Prostate gland (tissue), 2 donors: ENCODE measurements around the gene LRRC23. TPM values are rescaled to one million over a fixed set of nuclear protein-coding genes. Genes with fewer than 3 reads are reported as not detected.

Experiments used
- DNase-seq: peaks from one replicate; pipeline ENCODE4 v3.0.0-alpha.2; 2019; ENCODE audit warnings: low spot score
- H3K27ac ChIP-seq, 2 donors: fragments of 200-600 bp; sonication (generic); 2 replicates each; pipeline ENCODE4 v1.5.1; 2017 to 2019
- H3K27me3 ChIP-seq: fragments of 200-600 bp; sonication (generic); replicated peaks from 2 replicates; pipeline ENCODE4 v1.5.1; 2019; ENCODE audit not compliant: insufficient read depth
- H3K36me3 ChIP-seq, 2 donors: fragments of 200-600 bp; sonication (generic); 1 replicate in 1 of 2; 2 replicates in 1 of 2; pipeline versions ENCODE4 v1.5.1 to v1.8.1; 2017 to 2019
- H3K4me1 ChIP-seq: fragments of 200-600 bp; sonication (generic); replicated peaks from 2 replicates; pipeline ENCODE4 v1.5.1; 2019
- H3K4me3 ChIP-seq, 2 donors: fragments of 200-600 bp; sonication (generic); 2 replicates each; pipeline ENCODE4 v1.5.1; 2017 to 2019
- H3K9me3 ChIP-seq: fragments of 200-600 bp; sonication (generic); 2 replicates; pipeline ENCODE4 v1.5.1; 2017
- CTCF ChIP-seq, 4 experiments: fragments of 200-600 bp in 2 of 4; fragments of 450-650 bp in 2 of 4; sonication (generic) in 2 of 4; IDR thresholded peaks; 1 replicate in 3 of 4; 2 replicates in 1 of 4; pipeline ENCODE4 v1.5.1; 2016 to 2019; ENCODE audit warnings: antibody characterized with exemption in 4 of 4, mild to moderate bottlenecking in 2 of 4, moderate library complexity in 2 of 4
- POLR2A ChIP-seq: fragments of 450-650 bp; IDR thresholded peaks from one replicate; pipeline ENCODE4 v1.6.1; 2016; ENCODE audit warnings: antibody characterized with exemption, mild to moderate bottlenecking
- POLR2AphosphoS5 ChIP-seq: sonication (generic); formaldehyde crosslinking; IDR thresholded peaks from one replicate; pipeline ENCODE4 v1.6.1; 2017; ENCODE audit warnings: antibody characterized with exemption
- WGBS: methylation state at CpG from one replicate; pipeline ENCODE4 v1.1.5; 2018; 5-methylcytosine and 5-hydroxymethylcytosine counted together
- intact Hi-C: fragments of 100-400 bp; cut with DNase I; formaldehyde crosslinking; loops from one replicate; pipeline ENCODE4 v1.14.2; 2022
- total RNA-seq, 2 donors: library from RNA; depleted of rRNA; stranded (reverse); fragments of >200 nt; gene quantifications; one replicate each; pipeline ENCODE4 v1.1.0, GENCODE V29; 2016

The LRRC23 gene
- total RNA-seq, 2 donors from 2014 or later, result 15.9 to 25.3 TPM

GRCh38 chr12:6958609-6959057 lies 54.0 kb downstream of the LRRC23 start:
- no peaks in the 10 kb centered on the region for H3K36me3 ChIP-seq
- peaks cover 6% of the 10 kb centered on the region for H3K4me1 ChIP-seq
- intact Hi-C loops, result no loop called here
- no peak for DNase-seq
- WGBS, result 84% methylated on average over 10 of the region's 10 CpGs
- H3K9me3 ChIP-seq, result no peaks in the 10 kb centered on the region
- no peak for TF ChIP-seq POLR2A
- TF ChIP-seq POLR2AphosphoS5, result no peak
- TF ChIP-seq CTCF (IDR thresholded peaks at IDR 0.05), result no peak
- H3K27me3 ChIP-seq, result no peaks in the 10 kb centered on the region
- H3K27ac ChIP-seq, result peak overlapping the region in 1 of 2 donors; percentile 26
- H3K4me3 ChIP-seq, result no peak overlapping the region

GRCh38 chr12:6959058-6959804 lies 54.6 kb downstream of the LRRC23 start:
- Histone ChIP-seq H3K27me3 (no peaks in the 10 kb centered on the region), H3K36me3 (no peaks in the 10 kb centered on the region), H3K9me3 (no peaks in the 10 kb centered on the region), H3K27ac (peak overlapping the region in 1 of 2 donors; percentile 26), H3K4me3 (no peak overlapping the region), H3K4me1 (peaks cover 6% of the 10 kb centered on the region)
- 72% methylated on average over 23 of the region's 24 CpGs for WGBS
- DNase-seq, result no peak
- TF ChIP-seq POLR2AphosphoS5, result no peak
- TF ChIP-seq CTCF (IDR thresholded peaks at IDR 0.05), result no peak
- no peak for TF ChIP-seq POLR2A
- intact Hi-C loops, result no loop called here

DNA sequence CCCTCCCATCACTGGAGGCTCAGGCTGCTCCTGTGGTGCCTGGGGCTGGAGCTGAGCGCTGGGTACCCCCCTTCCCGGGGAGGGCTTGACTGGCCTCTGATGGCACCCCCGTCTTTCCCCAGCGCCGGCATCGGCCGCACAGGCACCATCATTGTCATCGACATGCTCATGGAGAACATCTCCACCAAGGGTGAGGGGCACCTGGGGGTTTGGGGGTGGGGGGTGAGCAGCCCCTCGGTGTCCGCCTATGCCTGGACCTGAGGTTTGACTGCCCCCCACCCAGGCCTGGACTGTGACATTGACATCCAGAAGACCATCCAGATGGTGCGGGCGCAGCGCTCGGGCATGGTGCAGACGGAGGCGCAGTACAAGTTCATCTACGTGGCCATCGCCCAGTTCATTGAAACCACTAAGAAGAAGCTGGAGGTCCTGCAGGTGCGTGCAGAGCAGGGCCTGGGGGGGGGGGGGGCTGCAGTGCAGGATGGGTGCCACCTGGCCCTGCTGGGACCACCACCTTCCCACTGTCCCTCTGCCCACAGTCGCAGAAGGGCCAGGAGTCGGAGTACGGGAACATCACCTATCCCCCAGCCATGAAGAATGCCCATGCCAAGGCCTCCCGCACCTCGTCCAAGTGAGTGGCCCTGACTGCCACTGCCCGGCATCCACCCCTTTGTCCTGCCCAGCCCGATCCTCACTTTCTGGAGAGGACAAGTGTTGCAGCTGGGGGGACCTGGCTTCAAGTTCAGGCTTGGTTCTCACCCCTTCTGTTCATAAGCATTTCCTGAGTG lies 55.4 kb downstream of the LRRC23 start:
- Histone ChIP-seq H3K36me3 (no peaks in the 10 kb centered on the region), H3K4me1 (peaks cover 9% of the 10 kb centered on the region), H3K9me3 (no peaks in the 10 kb centered on the region), H3K27ac (peak overlapping the region in 1 of 2 donors; percentile 98), H3K27me3 (no peaks in the 10 kb centered on the region), H3K4me3 (no peak overlapping the region)
- TF ChIP-seq POLR2AphosphoS5, result no peak
- TF ChIP-seq CTCF (IDR thresholded peaks at IDR 0.05), result no peak
- TF ChIP-seq POLR2A, result no peak
- DNase-seq, result no peak
- WGBS, result 89% methylated on average over 18 of the region's 26 CpGs
- intact Hi-C loops, result loop anchor here (10.0 kb wide), 1 partner anchor 85 kb away; the partner anchor contains the start of gene SPSB2

DNA sequence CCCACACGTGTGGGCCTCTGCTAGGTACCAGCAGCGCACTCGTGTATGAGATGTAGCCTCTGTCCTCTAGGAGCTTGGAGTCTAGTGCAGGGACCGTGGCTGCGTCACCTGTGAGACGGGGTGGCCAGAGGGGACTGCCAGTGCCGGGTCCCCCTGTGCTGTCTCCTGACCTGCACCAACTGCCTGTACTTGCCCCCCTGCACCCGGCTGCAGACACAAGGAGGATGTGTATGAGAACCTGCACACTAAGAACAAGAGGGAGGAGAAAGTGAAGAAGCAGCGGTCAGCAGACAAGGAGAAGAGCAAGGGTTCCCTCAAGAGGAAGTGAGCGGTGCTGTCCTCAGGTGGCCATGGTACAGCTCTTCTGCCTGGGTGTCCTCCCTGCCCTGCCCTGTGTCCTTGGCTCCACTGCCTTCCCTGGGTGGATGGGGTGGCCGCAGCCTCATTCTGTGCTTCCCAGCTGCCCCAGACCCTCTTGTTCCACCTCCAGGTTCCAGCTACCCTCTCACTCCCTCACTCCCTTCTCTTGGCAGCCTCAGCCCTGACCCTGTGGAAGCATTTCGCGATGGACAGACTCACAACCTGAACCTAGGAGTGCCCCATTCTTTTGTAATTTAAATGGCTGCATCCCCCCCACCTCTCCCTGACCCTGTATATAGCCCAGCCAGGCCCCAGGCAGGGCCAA lies 56.1 kb downstream of the LRRC23 start:
- no peak for TF ChIP-seq POLR2AphosphoS5
- intact Hi-C loops, result loop anchor here (10.0 kb wide), 1 partner anchor 86 kb away; the partner anchor contains the start of gene SPSB2
- Histone ChIP-seq H3K4me3 (peak overlapping the region in 1 of 2 donors; percentile 85), H3K27ac (peak overlapping the region; percentile 97 to 98), H3K4me1 (peaks cover 11% of the 10 kb centered on the region), H3K36me3 (peaks cover 0 to 5% of the 10 kb centered on the region in 2 donors), H3K9me3 (no peaks in the 10 kb centered on the region), H3K27me3 (no peaks in the 10 kb centered on the region)
- WGBS, result 71% methylated on average over 12 of the region's 13 CpGs
- DNase-seq, result no peak

DNA sequence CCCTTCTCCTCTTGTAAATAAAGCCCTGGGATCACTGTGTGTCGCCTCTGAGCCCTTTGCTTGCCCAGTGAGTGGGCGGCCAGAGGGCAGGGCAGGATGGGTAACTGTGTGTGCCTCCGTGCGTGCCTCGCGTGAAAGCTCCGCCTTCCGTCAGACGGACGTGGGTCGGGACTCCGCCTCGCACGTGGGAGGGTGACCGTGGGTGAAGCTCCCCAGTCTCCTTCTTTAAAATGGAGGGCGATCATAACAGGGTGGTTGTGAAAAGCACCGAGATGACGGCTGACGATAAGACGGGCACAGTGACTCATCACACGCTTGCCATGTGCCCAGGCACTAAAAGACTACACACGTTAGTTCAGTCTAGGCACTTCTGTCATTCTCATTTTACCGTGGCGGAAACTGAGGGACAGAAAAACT lies 56.7 kb downstream of the LRRC23 start:
- peak overlapping the region; percentile 53 to 85 for H3K4me3 ChIP-seq
- no peaks in the 10 kb centered on the region for H3K9me3 ChIP-seq
- H3K27ac ChIP-seq, result peak overlapping the region; percentile 97 to 98
- 20% methylated on average over 24 of the region's 24 CpGs for WGBS
- peak; percentile 58 for DNase-seq
- H3K4me1 ChIP-seq, result peaks cover 14% of the 10 kb centered on the region
- H3K36me3 ChIP-seq, result peaks cover 0 to 10% of the 10 kb centered on the region in 2 donors
- no peaks in the 10 kb centered on the region for H3K27me3 ChIP-seq
- intact Hi-C loops, result loop anchor here (10.0 kb wide), 1 partner anchor 86 kb away; the partner anchor contains the start of gene SPSB2
- TF ChIP-seq POLR2A (peak; percentile 43), POLR2AphosphoS5 (peak; percentile 56), CTCF (IDR thresholded peaks at IDR 0.05) (no peak)
